ACHN (cell line): ENCODE results near the gene PGAM2.
"Not testable (repeated sequence)": the region's sequence is repeated elsewhere in the genome, so short reads cannot be mapped to it uniquely, and the experiment has no call there.

Experiments used
- DNase-seq: peaks from one replicate; pipeline ENCODE4 v3.0.0-alpha.2; 2015
- in situ Hi-C: cut with HindIII; loops from 2 replicates; pipeline ENCODE4 v1.10.0; 2017; ENCODE audit warnings: low sequenced_read_pairs, low pct_ligation_motif_present, low pct_unique_long_range_greater_than_20kb

PGAM2 gene

DNA sequence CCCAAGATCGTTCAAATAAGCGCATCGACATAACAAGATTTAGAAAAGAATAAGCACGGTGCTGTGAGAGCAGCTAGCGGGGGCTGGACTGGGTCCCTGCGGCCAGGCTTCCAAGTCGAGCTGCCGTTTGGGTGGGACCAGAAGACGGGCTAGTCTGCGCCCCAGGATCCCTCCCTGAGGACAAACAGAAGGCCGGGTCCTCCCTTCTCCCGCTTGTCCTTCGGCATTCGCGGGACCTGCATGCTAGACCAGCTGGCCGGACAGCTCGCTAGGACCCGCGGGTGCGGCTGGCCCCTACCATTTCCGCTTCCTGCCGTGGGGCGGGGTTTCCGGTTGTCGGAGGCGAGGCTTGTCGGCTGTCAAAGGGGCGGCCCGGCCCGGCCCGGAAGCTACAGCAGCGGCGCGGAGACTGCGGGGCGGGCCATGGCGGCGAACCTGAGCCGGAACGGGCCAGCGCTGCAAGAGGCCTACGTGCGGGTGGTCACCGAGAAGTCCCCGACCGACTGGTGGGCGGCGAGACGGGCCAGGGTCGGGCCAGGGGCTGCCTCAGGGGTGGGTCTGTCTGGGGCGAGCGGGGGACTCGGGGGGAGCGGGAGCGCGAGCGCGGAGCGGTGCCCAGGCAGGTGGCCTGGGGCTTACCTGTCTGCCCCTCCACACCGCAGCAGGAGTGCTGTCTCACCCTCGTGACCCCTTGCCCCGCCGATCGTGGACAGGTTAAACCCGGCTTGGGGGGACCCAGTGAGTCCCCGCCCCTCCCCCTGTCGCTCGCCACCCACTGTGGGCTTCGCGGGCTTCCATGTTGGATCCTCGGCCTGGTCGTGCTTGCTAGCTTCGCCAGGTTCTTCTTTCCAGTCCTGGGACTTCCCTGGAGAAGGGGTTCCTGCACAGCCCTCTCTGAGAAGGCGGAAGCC is 20.8 kb downstream of the PGAM2 start, which contains the start of gene DBNL:
DBNL (plus strand) TSS at position 388 of the 911 bp plus-strand sequence; CDS start at position 424, 36 bp downstream.
- in situ Hi-C loops: no loop called here
- peak; percentile 95 for DNase-seq

DNA sequence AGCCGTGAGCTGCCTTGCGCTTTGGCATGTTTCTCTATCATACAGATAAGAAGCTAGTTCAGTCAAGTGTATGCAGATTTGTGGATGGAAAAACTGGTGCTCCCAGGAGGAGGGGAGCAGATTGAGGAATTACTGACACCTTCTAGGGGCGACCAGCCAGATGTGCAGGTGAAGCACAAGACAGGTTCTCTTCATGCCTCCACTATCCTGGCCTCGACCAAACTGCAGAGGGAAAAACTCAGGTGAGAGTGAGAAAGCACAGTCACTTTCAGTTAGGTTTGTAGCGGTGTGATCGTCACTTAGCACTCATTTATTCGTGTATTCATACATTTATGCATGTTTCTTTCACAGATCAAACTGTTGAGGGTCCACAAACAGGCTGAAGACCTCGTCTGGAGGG is 21.5 kb downstream of the PGAM2 start:
- in situ Hi-C loops: no loop called here
- DNase-seq: no peak

GRCh38 chr7:44042221-44042620 is 23.1 kb downstream of the PGAM2 start:
- no peak for DNase-seq
- in situ Hi-C loops: no loop called here

- peak; percentile 31 for DNase-seq
- in situ Hi-C loops: not testable (repeated sequence)
These were observed 24.9 kb downstream of the PGAM2 start for GRCh38 chr7:44040493-44040891.

GRCh38 chr7:44039800-44040492 is 25.4 kb downstream of the PGAM2 start:
- DNase-seq, in situ Hi-C loops: not testable (repeated sequence)

GRCh38 chr7:44038961-44039558 is 26.3 kb downstream of the PGAM2 start:
- peak; percentile 81 for DNase-seq
- in situ Hi-C loops: not testable (repeated sequence)

- DNase-seq, in situ Hi-C loops: not testable (repeated sequence)
These were observed 26.8 kb downstream of the PGAM2 start for GRCh38 chr7:44038553-44038952.

DNA sequence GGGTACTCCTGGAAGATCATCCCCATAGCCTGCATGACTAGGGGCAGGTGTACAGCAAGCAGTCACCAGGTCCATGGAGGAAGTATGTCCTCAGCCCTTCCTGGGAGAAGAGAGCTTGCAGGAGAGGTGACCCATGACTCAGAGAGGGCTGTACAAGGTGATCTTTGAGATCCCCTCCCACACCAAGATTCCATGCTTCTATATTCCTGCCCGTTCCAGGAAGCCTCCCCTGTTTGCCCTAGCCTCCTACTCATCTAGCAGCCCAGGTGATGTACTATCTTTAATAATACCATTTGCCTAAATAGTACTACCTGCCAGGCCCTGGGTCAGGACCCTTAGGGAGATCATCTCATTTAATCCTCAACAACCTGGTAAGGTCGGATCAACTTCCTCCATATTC is 27.4 kb downstream of the PGAM2 start:
- in situ Hi-C loops, DNase-seq: not testable (repeated sequence)

- DNase-seq: peak; percentile 36
- in situ Hi-C loops: not testable (repeated sequence)
These were observed 29.0 kb downstream of the PGAM2 start for GRCh38 chr7:44036364-44036763.

DNA sequence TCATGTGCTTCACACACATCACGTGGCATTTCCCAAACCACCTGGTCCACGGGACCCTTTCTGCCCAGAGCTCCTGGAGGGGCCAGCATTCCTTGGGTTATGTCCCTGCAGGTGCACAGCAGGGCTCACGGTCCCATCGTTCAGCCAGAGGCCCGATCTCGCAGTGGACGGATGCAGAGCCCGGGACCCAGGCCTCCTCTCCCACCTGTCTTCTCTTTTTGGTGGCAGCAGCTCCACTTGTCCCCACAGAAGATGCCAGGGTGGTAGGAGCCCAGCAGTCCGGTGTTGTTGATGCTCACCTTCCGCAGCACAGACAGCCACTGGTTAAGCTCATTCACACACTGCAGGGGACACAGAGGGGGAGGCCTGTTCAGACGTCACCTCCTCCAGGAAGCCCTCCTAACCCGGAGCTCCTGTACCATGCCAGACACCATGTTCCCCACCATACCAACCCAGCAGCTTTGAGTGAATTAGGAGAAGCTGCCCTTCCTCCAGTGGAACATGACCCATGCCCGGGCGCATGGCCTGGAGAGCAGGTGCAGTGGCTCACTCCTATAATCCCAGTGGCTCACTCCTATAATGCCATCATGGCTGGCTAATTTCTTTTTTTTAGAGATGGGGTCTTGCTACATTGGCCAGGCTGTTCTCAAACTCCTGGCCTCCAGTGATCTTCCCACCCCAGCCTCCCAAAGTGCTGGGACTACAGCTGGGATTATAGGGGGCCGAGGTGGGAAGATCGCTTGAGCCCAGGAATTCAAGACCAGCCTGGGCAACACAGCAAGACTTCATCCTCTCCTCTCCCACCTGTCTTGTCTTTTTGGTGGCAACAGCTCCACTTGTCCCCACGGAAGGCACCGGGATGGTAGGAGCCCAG is 31.2 kb downstream of the PGAM2 start:
- in situ Hi-C loops, DNase-seq: not testable (repeated sequence)

- in situ Hi-C loops, DNase-seq: not testable (repeated sequence)
These were observed 33.3 kb downstream of the PGAM2 start for GRCh38 chr7:44032031-44032430.

GRCh38 chr7:44031319-44031718 is 34.0 kb downstream of the PGAM2 start:
- DNase-seq, in situ Hi-C loops: not testable (repeated sequence)

DNA sequence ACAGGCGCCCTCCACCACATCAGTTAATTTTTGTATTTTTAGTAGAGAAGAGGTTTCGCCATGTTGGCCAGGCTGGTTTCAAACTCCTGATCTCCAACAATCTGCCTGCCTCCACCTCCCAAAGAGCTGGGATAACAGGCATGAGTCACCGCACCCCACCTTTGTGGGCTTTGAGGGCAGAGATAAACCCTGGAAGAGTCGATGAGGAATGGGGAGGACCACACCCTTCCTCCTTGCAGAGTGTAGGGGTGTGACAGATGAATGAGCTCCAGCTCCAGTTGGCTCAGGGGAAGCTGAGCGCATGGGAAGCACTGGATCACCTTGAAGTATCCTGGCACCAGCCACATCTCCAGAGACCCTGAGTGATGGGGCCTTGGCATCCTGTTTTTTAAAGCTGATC is 35.3 kb downstream of the PGAM2 start:
- in situ Hi-C loops, DNase-seq: not testable (repeated sequence)

DNA sequence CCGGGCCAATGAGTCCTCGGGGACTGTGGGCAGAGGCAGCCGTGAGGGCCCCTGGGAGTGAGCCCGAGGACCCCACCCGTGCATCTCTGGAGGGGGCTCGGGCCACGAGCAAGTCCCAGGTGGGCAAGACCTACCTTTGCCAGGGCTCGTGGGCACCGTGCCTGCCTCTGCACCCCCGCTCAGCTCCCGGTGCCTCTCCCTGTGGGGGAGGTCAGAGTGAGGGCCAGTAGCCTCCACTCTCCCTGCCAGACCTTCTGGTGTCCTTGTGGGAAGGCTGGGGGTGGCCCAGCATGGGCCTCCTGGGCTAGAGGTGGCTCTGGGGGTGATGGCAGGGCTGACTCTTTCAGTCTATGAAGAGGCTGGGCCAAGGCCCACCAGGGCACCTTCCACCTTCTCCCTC is 35.9 kb downstream of the PGAM2 start:
- DNase-seq, in situ Hi-C loops: not testable (repeated sequence)

DNA sequence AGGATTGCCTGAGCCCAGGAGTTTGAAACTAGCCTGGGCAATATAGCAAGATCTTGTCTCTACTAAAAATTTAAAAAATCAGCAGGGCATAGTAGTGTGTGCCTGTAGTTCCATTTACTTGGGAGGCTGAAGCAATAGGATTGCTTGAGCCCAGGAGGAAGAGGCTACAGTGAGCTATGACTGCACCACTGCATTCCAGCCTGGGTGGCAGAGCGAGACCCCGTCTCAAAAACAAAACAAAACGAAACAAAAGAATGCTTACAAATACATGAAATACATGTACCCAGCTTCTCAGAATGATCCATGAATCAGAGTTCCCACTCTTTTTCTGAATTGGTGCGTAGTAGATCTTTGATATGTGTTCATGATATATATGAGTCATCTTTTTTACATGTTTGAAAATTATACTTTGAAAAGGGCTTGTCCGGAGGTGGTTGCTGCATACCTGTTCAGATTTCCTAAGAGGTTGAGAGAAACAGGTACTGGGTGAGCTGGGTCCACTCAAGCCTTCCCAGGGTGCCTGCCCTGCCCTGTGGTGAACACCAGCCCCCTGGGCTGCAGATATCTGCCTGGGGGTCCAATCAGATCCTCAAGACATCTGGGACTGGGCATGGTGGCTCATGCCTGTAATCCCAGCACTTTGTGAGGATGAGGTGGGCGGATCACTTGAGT is 42.4 kb downstream of the PGAM2 start:
- in situ Hi-C loops, DNase-seq: not testable (repeated sequence)

DNA sequence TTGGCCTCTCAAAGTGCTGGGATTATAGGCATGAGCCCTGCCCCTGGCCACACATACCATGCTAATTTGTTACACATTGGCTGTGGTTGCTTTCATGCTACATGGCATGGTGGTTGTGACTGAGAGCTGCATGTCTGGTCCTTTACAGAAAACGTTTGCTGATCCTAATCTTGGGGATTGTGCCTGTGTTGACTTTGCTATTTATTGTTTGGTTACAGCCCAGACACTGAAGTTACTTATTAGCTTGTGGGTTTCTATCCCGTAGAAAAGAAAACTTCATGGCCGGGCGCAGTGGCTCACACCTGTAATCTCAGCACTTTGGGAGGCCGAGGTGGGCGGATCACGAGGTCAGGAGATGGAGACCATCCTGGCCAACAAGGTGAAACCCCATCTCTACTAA is 43.3 kb downstream of the PGAM2 start:
- DNase-seq, in situ Hi-C loops: not testable (repeated sequence)

DNA sequence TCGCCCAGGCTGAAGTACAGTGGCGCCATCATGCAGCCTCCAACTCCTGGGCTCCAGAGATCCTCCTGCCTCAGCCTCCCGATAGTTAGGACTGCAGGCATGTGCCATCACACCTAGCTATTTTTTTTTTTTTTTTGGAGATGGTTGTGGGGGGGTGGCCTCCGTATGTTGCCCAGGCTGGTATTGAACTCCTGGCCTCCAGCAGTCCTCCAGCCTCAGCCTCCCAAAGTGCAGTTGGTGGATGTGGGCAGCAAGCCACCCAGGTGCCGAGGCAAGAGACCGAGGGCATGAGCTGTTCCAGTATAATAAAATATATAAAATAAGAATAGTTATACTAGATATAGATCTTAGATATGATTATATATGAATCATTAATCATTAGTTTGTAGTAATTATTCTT is 45.5 kb downstream of the PGAM2 start:
- DNase-seq, in situ Hi-C loops: not testable (repeated sequence)
